Pulmonary artery endothelial cell (primary cell): ENCODE measurements around the gene SLC35F1. TPM values are rescaled to one million over a fixed set of nuclear protein-coding genes. Genes with fewer than 3 reads are reported as not detected.
"Not testable (repeated sequence)": the region's sequence is repeated elsewhere in the genome, so short reads cannot be mapped to it uniquely, and the experiment has no call there.

Source experiments
- DNase-seq: peaks from one replicate; pipeline ENCODE4 v3.0.0-alpha.2; 2011; ENCODE audit warnings: low read depth, low spot score
- total RNA-seq: library from RNA; depleted of rRNA; stranded (reverse); fragments of >200 nt; gene quantifications from 2 replicates; pipeline ENCODE4 v1.2.3, GENCODE V29; 2014

Gene SLC35F1
- not detected in 2 replicates for total RNA-seq

- no peak for DNase-seq
These were observed at the start of gene SLC35F1 for GRCh38 chr6:117906958-117907600. Gene SLC35F1, plus strand, starts transcription at chr6:117907264.

DNA sequence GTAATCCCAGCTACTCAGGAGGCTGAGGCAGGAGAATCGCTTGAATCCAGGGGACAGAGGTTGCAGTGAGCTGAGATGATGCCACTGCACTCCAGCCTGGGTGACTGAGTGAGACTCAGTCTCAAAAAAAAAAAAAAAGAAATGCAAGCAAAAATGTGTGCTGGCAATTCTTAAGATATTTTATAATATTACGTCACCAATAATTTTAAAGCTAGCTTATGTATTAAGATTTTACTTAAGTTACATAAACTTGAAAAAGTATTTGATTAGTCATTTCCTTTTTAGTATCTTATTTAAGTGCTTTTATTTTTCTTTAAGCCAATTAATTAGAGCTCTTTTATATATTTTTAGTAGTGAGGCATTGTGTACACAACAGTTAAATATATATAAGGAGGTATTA lies 48.5 kb upstream of the SLC35F1 start:
- not testable (repeated sequence) for DNase-seq

GRCh38 chr6:117861545-117861944 lies 45.5 kb upstream of the SLC35F1 start:
- no peak for DNase-seq

GRCh38 chr6:117866561-117866960 lies 40.5 kb upstream of the SLC35F1 start:
- no peak for DNase-seq

DNA sequence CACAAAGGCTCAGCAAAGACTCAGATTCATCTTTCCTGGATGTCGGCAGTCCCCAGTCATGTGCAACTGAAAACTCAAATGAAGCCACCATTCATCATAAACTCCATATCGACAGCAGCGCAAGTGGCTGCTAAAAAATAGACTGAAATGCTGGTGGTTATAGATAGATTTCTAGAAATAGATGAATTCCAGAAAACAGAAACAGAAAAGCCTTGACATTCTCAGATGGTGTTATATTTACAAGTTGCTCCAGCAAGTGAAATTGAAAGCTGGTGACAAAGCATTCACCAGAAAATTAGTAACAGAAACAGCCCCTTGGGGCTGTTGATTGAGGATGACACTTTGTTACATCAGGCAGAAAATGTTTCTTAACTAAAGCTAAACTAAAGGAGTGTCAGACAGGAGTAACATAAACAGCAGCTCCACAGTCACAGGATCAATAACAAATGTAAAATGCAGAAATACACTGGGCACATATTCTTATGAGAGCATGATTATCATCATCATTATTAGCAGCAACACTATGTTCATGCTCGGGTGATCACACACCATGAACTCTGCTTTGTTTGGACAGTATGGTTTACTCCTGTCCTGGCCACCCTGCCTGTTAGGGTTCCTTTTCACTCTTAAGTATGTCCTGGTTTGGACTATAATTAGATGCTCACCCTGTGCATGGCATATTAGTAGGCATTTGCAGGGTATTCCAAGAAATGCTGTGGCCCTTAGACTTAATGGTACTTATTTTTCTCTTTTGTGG lies 36.4 kb upstream of the SLC35F1 start:
- DNase-seq, result no peak

GRCh38 chr6:117880824-117881223 lies 26.2 kb upstream of the SLC35F1 start:
- DNase-seq, result no peak

DNA sequence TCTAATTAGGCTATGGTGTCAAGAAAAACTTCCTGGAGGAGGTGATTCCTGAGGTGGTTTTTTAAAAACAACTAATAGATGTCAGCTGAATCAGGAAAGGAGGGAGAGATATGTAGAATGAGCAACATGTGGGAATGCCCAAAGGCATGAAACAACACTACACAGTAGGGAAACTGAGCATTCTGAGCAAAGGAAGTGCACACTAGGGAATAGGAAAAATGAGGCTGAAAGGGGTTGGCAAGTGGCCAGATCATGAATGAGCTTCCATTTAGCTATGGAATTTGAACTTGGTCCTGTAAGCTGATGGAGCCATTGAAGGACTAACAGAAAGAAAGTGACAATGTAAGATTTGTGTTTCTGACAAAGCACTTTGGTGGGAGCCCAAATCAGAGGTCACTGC lies 16.9 kb upstream of the SLC35F1 start:
- DNase-seq, result no peak

DNA sequence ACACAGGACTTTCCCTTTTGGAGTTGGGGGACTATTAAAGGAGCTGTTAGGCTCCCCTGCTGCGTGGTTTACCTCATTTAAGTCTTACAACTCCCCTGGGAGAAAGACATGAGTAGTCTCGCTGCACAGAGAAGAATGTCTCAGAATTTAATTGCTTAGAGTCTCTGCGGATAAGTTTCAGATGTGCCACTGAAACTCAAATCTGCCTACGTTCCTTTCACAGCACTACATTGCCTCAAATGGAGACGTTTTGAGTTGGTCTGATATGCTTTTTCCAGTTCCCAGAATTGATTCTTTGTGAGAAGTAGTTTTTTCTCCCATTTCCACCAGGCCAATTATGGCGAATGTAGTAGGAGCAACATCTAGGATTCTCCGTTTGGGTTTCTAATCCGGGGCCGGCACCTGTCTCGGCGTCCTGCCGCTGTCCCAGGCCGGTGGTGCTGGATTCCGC lies 532 bp upstream of the SLC35F1 start:
- DNase-seq, result no peak

DNA sequence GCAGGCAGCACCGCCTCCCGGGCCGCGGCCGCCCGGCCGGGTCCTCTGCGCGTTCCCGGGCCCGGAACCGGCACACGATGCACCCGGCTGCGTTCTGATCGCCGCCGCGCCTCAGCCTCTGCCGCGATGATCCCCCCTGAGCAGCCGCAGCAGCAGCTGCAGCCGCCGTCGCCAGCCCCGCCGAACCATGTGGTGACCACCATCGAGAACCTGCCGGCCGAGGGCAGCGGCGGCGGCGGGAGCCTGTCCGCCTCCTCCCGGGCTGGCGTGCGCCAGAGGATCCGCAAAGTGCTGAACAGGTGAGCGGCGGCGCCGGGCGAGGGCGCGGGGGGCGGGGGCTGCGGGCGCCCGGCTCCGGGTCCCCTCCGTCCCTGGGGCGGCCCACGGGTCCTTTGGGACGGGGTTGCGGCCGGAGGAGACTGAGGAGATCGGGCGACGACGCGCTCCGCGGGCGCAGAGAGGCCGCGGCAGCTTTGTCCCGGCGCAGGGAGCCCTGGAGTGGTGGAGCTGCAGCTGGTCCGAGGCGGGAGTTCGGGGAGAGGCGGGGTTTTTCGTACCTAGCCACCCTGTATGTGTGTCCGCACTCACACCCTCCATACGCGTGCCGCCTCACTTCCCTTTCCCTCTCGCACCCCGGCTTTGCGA lies 659 bp downstream of the SLC35F1 start:
- DNase-seq, result no peak

- DNase-seq, result no peak
These were observed 1.4 kb downstream of the SLC35F1 start for GRCh38 chr6:117908246-117909068.

GRCh38 chr6:117909638-117910037 lies 2.6 kb downstream of the SLC35F1 start:
- DNase-seq, result no peak

GRCh38 chr6:117910549-117910948 lies 3.5 kb downstream of the SLC35F1 start:
- DNase-seq, result no peak

GRCh38 chr6:117911150-117911549 lies 4.1 kb downstream of the SLC35F1 start:
- no peak for DNase-seq

DNA sequence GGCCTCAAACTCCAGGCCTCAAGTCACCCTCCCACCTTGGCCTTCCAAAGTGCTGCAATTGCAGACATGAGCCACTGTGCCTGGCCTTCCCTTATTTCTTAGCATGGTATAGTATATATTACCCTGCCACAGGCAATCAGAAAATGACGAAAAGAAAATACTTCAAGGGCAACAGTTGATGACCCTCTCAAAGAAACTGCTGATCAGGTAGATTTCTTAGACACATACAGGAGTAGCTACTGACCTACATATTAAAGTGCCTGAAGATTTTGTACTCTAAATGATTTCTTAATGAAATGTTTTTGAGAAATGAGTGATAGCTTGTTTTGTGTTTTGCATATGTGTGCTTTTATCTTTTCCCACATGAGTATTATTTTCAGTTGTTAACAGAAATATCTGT lies 4.6 kb downstream of the SLC35F1 start:
- DNase-seq, result no peak

DNA sequence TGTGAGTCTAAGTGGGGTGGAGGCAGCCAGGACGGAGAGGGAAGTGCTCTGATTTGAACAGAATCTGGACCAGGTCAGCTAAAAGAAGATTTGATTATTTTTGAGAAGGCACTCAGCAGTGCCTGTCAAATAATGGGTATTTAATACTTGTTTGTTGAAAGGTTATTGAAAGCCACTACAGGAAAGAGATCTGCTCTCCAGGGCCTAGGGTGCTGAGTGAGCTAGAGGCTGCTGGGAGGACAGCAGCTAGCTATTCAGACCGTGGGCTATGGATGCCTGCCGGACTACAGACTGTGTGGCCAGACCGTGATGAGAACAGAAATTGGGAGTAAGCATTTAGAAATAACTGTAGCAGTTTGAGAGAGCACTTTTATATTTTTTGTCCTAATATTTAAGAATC lies 8.8 kb downstream of the SLC35F1 start:
- DNase-seq, result no peak

GRCh38 chr6:117916483-117916882 lies 9.4 kb downstream of the SLC35F1 start:
- DNase-seq, result no peak

GRCh38 chr6:117917176-117917575 lies 10.1 kb downstream of the SLC35F1 start:
- no peak for DNase-seq

DNA sequence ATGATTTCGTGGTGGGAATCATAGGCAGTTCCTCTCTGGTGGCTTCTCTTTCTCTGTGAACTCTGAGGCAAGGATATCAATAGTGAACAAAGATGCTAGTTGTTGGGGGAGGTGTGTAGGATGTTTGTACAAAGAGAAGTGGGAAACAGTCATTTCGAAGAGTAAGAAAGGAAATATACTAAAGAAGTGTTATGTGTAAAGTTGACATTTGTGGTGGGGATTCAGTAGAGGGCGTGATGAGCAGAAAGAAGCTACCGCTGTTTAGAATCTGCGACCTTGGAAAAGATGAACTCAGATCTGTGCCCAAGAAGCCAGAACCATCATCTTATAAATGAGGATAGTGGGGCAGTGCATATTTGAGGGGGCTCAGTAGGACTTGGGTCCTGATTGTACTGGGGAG lies 11.4 kb downstream of the SLC35F1 start:
- DNase-seq, result no peak

DNA sequence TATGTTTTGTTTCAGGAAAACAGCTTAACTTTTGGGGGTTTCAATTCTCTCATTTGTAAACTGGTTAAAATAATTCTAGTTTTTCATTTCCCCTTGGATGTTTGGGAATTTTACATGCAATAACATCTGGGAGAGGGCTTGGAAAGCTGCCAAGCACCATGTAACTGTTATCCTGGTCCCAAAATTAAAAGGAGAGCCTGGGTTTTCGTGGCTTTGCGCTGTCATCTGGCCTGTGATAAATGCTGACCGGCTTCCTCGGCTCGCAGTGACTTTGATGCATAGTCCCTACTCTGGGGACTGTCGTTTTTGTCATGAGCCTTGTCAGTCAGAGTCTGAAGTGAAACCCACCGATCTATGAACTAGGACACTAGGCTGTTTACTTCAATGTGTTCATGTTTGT lies 12.2 kb downstream of the SLC35F1 start:
- no peak for DNase-seq

DNA sequence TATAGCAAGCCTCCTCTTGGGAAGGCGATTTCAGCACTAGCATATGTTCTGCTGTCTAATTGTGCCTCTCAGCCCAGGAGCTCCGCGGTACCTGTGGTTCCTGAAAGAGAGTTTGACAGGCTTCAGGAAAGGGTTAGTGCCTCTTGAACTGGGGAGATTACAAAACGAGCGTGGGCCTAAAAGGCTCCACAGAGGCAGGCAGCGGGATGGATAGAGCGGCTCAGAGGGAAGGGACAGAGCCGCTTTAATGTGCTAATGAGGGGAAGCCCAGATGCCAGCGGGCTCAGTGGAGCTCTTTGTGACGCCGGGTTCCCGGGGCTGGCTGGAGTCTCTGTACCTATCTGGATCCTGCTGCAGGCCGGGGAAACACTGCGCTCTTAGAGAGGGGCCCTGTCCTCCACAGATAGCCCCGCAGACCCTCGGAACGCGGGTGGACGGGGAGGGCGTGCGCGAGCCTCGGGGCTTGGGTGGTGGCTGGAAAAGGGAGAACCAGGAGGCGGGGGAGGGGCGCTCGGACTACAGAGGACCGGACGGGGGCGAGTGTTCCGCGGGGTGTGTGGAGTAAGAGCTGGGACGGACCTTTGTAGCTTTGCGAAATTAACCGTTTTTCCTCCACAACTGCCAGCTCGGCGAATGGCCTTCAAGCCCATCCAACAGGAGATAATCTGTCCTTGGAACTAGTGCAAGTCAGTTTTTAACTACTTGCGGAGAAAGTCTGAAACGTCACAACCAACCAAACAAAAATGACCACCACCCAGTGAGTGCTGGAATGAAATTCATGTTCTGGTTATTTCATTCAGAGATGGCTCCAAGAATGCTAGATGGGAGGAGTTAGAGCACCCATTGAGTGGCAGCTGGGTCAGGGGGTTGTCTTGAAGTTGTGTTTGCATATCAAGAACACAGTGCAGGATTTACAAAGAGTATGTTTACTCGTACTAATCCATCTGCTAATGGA lies 13.0 kb downstream of the SLC35F1 start:
- DNase-seq, result no peak

GRCh38 chr6:117924690-117925089 lies 17.6 kb downstream of the SLC35F1 start:
- no peak for DNase-seq
